HG02678 (cell line): ENCODE measurements around the gene PTHLH.

Experiments
- ATAC-seq: cut with Tn5 transposase; IDR thresholded peaks from one replicate; pipeline ENCODE4 v1.9.1; 2021; ENCODE audit warnings: mild to moderate bottlenecking, moderate library complexity; ENCODE audit not compliant: unreplicated experiment

The PTHLH gene

GRCh38 chr12:27972721-27973120 is at the start of gene PTHLH:
TSS of gene PTHLH (minus strand) at chr12:27972733. CDS start at chr12:27969494, 3,239 bp downstream.
- ATAC-seq: no peak

- no peak for ATAC-seq
Observed at GRCh38 chr12:28021704-28022103, 49.2 kb upstream of the PTHLH start.

- ATAC-seq: no peak
Observed at GRCh38 chr12:28017873-28018255, 45.3 kb upstream of the PTHLH start.

GRCh38 chr12:28017126-28017872 is 44.8 kb upstream of the PTHLH start:
- no peak for ATAC-seq

GRCh38 chr12:28015165-28015564 is 42.6 kb upstream of the PTHLH start:
- no peak for ATAC-seq

GRCh38 chr12:28014196-28014595 is 41.7 kb upstream of the PTHLH start:
- no peak for ATAC-seq

- no peak for ATAC-seq
Observed at GRCh38 chr12:28012333-28012918, 39.9 kb upstream of the PTHLH start.

GRCh38 chr12:28010036-28010435 is 37.5 kb upstream of the PTHLH start:
- ATAC-seq: no peak

- no peak for ATAC-seq
Observed at GRCh38 chr12:27999970-28000369, 27.4 kb upstream of the PTHLH start.

- no peak for ATAC-seq
Observed at GRCh38 chr12:27999521-27999920, 27.0 kb upstream of the PTHLH start.

- ATAC-seq: no peak
Observed at GRCh38 chr12:27998658-27999057, 26.1 kb upstream of the PTHLH start.

- no peak for ATAC-seq
Observed at GRCh38 chr12:27998170-27998569, 25.6 kb upstream of the PTHLH start.

- ATAC-seq: no peak
Observed at GRCh38 chr12:27996761-27997160, 24.2 kb upstream of the PTHLH start.

GRCh38 chr12:27995406-27995805 is 22.9 kb upstream of the PTHLH start:
- no peak for ATAC-seq

- ATAC-seq: no peak
Observed at GRCh38 chr12:27988594-27989233, 16.2 kb upstream of the PTHLH start.

GRCh38 chr12:27987331-27987730 is 14.8 kb upstream of the PTHLH start:
- ATAC-seq: no peak

GRCh38 chr12:27984275-27984674 is 11.7 kb upstream of the PTHLH start:
- no peak for ATAC-seq

- no peak for ATAC-seq
Observed at GRCh38 chr12:27982951-27983350, 10.4 kb upstream of the PTHLH start.

GRCh38 chr12:27982385-27982784 is 9.9 kb upstream of the PTHLH start:
- ATAC-seq: no peak

GRCh38 chr12:27981874-27982273 is 9.3 kb upstream of the PTHLH start:
- ATAC-seq: no peak

- ATAC-seq: no peak
Observed at GRCh38 chr12:27979145-27979544, 6.6 kb upstream of the PTHLH start.
